Inflammatory macrophage treated with lipopolysaccharide for 4 hours (primary cell): ENCODE measurements around the gene SGK1.
"Not testable (repeated sequence)": the region's sequence is repeated elsewhere in the genome, so short reads cannot be mapped to it uniquely, and the experiment has no call there.

Experiments used
- DNase-seq: peaks from one replicate; pipeline ENCODE4 v3.0.0-alpha.2; 2020

SGK1 gene

DNA sequence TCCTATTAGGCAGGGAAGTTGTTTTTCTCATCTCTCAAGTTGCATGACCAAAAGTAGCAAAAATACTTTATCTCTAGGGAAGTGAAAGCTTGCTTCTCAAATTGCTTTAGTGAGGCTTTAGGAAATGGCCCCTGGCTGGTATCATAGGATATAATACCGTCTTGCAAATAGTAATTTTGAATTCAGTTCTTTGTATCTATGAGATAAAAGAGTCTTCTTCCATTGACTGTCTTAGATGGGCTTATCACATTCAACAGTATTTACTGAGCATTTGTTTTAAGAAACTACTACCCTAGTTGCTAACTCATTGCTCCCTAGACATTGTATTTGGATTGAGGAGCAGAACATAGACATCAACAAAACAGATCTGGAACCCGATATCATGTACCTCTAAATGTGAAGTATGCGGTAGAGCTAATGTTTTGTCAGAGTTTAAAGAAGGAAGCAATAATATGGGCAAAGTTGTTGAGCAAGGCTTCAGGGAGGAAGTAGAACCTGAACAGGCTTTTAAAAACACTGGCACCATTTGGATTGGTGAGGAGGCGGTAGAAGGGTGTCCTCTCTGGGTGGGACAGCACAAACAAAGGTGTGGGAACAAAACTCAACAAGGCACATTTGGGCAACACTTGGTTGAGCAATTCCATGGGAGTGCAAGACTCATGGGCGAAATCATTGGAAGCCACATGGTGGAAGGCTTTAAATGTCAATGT lies 101.5 kb downstream of the SGK1 start:
- DNase-seq = peak; percentile 81

DNA sequence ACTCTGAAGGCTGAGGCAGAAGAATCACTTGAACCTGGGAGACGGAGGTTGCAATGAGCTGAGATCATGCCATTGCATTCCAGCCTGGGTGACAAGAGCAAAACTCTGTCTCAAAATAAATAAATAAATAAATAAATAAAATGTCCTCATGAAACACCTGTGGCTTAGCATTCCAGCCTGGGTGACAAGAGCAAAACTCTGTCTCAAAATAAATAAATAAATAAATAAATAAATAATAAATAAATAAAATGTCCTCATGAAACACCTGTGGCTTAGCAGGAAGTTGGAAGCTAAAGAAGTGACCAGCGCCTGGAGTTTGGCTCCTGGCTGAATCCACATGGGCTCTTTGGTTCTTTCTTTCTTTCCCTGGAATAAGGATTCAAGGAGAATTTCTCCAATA lies 104.5 kb downstream of the SGK1 start:
- not testable (repeated sequence) for DNase-seq

DNA sequence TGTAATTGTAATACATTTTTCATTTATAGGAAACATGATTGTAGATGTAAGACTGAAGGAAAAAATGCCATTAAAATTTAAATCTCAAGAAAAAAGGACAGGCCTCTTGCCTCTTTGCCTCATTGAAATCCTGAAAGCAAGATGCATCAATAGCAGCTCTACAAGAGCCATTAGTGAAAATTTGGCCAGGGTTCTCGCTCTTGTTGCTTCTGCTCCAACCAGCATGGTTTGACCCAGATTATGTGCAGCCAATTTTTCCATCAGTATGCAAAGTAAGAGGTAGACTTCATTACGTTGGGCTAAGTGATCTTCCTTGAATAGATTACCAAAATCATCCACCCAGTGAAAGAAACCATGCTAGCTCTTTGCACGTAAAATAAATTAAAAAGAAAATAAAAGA lies 106.6 kb downstream of the SGK1 start:
- DNase-seq = no peak

DNA sequence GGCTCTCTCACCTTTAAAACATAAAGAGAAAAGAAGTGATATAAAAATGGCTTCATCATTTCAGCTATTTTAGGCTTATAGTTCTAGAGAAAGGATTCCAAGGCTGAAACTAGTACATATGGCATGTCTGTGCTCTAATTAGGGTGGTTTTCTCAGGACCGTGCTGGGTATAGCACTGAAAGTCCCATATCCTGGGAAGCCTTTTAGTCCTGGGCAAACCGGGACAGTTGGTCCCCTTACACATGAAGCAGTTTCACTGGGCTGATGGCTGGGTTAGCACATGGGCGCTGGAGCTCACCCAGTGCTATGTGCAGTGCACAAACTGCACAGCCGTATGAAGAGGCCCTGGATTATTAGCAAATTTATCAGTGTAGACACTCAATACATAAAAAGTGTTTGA lies 110.5 kb downstream of the SGK1 start:
- no peak for DNase-seq

DNA sequence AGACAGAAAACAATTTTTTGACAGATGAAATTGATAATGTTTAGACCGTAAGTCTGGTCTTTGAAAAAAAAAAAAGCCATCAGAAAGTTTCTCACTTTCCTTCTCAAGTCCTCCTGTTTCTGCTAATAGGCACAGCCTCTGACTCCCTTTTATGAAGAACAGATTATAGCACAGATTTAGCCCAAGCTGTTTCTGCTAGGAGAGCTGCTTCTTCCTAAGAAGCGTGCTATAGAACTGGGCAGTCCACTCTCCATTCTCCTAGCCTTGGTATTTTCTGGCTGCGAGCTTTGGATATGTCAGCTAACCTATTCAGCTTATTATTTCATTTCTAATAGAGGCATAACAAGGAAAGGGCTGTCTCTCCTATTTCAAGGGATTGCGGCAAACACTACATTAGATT lies 112.5 kb downstream of the SGK1 start:
- no peak for DNase-seq

DNA sequence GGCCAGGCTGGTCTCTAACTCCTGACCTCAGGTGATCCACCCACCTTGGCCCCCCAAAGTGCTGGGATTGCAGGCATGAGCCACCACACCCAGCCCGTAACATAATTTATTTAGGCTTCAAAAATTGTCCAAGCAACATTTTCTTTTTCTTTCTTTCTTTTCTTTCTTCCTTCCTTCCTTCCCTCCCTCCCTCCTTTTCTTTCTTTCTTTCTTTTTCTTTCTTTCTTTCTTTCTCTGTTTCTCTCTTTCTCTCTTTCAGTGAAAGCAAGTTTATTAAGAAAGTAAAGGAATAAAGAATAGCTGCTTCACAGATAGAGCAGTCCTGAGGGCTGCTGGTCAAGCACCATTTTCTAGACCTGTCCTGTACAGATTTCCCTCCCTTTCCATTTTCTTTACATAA lies 113.2 kb downstream of the SGK1 start:
- DNase-seq = not testable (repeated sequence)

DNA sequence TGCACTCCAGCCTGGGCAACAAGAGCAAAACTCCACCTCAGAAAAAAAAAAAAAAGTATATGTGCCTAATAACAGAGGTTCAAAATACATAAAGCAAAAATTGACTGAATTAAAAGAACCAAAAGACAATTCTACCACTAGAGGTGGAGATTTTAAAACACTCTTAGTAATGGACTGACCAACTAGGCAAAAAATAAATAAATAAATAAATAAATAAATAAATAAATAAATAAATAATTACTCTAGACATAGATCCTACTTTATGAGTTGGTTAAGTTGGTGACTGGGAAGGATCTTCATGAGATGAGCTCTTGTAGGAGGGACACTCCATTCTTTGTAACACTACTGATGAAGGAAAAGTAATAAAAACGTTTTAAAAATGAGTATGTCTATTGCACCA lies 113.9 kb downstream of the SGK1 start:
- DNase-seq = no peak

DNA sequence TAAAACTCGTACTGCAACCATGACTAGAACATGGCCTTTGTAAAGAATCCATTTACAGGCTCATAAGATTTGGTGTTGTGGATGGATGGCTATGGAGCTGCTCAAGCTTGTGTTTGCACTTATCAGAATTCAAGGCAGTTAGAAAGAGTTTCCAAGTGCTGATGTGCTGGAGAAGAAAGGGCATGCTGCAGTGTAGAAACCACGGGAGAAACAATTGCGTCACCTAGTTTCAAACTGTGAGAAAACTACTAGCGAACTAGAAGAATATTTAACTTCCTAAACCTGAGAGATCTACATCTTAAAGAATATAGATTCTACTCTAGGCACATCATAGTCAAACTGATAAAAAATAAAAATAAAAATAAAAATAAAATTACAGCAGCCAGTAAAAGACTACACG lies 116.2 kb downstream of the SGK1 start:
- peak; percentile 41 for DNase-seq

DNA sequence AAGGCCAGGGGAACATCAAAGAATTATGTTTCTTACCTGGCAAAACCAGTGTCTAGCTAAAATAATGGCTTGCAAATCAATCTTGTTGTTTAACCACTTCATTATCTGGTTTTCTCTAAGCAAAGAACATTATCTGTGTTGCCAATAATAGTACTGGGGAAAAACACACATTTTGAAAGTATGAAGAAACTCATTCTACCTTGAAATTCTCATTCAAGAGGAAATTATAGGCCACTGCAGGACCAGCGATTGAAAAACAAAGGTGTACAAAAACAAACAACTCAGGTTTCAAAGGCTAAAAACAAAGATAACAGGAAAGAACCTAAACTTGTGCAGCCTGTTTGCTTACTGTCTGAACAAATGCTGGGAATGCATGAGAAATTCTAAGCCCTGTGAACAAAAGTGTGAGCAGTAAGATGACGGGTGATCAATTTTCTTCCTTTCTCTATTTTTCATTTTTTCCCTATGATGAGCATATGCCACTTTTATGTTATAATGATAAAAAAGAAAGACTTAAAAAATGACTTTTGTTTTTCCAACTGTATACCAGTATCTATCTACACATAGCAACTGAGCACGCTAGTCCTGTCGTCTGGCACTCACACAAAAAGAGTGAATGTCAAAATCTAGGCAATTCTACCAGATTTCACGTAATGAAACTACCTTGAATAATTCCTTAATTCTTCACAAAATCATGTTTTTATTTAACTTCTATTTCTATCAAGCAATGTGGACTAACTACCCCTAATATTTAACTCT lies 117.9 kb downstream of the SGK1 start:
- no peak for DNase-seq

DNA sequence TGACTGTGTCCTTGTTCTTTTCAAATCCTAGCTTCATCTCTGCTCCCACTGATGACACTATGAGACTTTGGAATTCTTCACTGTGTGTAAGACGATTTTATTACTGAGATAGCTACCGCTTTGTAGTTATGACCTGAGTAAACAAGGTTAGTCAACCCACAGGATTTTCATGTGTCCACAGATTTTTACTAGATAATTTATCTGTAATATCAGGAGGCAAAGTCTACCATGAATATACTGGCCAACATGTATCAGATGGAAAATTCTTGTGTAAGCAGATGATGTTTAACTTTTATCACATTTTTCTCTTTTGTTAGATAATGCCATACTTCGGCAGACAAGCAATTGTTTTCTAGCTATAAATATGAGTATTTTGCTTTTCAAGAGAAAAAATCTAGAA lies 119.8 kb downstream of the SGK1 start:
- no peak for DNase-seq

DNA sequence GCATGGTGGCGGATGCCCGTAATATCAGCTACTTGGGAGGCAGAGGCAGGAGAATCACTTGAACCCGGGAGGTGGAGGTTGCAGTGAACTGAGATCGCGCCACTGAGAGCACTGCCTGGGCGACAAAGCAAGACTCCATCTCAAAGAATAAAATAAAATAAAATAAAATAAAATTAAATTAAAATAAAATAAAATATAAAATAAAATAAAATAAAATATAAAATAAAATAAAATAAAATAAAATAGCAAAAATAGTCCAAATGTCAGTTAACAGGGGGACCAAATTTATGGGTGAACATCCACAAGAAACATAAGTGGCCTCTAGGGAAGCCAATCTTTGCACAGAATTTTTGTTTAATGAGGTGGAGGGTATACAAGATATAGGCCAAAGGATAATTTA lies 120.2 kb downstream of the SGK1 start:
- DNase-seq = not testable (repeated sequence)

DNA sequence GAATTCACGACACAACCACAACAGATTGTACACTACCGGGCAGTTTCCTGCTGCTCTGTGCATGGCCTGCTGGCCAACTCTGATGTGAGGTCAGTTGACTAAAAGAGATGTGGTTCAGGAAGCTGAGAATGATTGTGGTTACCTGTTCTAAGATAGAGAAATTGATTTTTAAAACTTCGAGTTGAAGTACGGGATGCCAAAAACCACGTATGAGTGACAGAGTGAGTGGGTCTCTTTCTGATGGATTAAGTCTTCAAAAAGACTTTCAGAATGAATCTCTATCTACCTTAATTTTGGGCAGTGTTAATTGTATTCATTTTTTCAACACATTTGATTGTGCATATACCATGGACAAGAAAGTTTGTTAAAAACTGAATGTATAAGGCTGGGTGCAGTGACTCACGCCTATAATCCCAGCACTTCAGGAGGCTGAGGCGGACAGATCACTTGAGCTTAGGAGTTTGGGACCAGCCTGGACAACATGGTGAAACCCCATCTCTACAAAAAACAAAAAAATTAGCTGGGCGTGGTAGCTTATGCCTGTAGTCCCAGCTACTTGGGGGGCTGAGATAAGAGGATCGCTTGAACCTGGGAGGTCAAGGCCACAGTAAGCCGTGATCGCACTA lies 121.2 kb downstream of the SGK1 start:
- no peak for DNase-seq

DNA sequence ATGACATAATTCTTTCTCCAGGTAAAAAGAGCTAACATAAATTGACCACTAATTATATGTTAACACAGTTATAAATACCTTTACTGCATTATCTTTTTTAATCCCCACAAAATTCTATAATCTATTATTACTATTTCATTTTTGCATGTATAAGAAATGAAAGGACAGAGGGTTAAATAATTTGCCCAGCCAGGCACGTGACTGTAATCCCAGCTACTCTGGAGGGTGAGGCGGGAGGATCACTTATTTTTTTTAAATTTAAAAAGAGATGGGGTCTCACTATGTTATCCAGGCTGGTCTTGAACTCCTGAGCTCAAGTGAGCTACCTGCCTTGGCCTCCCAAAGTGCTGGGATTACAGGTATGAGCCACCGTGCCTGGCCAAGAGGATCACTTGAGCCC lies 121.9 kb downstream of the SGK1 start:
- DNase-seq = no peak

DNA sequence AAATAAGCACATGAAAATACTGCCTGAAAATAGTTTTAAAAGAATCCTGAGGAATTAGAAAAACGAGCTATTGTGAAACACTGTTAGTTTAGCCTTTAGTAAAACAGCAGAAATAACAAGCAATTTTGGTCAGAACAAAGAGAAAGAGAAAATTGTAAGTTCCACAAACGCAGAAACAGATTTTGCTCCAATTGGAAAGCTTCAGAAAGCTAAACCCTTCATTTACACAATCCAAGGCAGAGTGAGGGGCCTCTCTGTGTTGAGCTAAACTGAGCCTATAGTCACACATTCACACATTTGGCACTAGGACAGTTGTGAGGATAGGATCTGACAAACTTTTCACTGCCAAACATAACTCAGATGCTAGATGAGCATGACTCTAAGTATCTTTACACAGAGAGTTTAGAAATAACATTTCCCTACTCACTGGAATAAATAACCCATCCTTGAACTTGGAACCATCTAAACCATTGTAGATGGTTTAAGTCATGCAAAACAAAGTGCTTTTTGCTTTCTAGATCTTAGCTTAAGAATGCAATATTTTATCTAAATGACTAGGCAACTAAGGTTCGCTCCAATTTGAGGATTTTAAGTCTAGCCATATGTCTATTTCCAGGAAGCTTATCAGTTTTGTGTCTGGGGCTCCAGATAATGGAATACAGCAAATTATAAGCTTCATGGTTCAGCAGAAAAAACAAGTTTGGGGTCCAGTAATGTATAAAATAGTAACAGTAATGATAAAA lies 122.6 kb downstream of the SGK1 start:
- no peak for DNase-seq

DNA sequence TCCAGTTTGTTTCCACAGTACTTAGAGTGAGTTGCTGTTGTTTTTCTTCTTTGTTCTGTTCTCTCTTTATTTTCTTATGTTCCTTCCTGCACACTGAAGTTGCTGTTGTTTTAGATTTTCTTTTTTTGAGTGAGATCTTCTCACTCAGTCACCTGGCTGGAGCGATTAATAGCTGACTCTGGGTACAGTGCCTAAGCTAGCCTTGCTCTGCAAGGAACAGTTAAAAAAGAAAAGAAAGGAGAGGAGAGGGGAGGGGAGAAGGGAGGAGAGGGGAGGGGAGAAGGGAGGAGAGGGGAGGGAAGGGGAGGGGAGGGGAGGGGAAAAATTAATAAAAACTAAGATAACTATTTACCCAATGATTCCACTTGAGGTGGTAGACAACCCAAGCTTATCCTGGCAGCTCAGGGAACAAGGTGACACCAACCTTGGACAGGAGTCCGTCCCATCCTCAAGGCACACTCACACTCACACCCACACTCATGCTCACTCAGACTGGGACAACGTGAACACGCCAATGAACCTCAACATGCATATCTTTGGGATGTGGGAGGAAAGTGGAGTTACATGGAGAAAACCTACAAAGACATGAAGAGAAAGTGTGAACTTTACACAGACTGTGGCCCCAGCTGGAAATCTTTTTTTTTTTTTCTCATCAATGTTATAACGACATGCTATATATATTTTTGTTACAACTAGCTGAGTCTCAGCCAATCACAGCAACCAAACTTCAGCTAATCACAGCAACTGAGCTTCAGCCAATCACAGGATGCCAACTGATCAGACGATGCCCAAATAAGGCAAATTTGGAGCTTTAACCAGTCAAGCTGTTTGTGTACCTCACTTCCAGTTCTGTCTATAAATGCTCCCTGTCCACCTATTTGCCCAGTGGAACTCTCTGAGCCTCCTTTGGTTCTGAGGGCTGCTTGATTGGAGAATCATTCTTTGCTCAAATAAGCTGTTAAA lies 124.1 kb downstream of the SGK1 start:
- no peak for DNase-seq

DNA sequence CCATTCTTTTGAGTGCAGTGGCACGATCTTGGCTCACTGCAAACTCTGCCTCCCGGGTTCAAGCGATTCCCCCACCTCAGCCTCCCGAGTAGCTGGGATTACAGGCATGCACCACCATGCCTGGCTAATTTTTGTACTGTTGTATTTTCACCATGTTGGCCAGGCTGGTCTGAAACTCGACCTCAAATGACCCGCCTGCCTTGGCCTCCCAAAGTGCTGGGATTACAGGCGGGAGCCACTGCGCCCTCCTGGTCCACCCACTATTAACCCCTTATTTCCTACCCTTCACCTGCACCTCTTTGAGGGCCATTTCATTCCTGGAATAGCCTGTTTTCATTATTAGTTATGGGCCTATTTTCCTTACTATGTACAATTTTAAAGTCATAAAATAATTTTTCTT lies 125.3 kb downstream of the SGK1 start:
- DNase-seq = not testable (repeated sequence)

DNA sequence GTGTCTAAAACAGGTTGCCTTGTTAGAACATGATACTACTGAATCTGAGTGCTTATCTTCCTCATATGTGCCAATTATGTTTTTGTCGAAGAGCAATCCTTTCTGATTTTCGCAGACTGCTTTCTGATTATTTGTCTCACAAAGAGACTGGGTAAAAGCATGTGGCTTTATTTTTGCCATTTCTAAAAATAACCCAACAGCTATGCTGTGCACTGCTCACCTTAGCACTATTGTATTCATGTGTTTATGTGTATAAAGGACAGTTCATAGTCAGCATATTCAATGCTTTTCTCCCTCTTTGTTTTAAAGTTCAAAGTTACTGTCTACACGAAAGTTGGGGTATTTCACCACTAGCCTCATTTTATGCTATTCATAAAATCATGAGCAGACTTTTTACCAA lies 127.0 kb downstream of the SGK1 start:
- no peak for DNase-seq

DNA sequence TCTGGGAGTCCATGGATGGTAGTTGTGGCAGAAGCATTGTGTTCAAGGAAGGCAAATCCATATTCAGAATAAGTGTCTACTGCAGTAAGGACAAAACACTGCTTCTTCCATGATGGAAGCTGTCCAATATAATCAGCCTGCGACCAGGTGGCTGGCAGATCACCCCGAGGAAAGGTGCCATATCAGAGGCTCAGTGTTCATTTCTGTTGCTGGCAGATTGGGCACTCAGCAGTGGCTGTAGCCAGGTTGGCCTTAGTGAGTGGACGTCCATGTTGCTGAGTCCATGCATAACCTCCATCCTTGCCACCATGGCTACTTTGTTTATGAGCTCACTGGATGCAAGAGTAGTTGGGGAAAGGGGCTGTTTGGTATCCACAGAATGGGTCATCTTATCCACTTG lies 130.2 kb downstream of the SGK1 start:
- no peak for DNase-seq

DNA sequence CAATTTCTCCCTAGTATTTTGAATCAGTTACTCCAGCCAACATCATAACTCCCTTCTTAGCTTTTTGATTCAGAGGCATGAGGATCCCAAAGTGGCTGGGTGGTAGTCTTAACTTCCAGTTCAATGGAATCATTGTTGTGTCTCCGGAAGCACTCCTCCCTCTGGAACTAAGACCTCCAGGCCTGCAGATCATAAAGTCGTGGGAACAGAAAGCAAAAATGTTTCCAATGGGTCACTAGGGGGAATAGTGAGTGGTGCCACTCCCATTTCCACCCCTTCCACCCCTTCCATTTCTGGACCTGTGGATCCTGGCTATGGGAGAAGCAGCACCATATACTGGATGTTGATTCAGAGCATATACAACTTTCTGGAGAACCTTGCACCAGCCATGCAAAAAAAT lies 130.8 kb downstream of the SGK1 start:
- no peak for DNase-seq

DNA sequence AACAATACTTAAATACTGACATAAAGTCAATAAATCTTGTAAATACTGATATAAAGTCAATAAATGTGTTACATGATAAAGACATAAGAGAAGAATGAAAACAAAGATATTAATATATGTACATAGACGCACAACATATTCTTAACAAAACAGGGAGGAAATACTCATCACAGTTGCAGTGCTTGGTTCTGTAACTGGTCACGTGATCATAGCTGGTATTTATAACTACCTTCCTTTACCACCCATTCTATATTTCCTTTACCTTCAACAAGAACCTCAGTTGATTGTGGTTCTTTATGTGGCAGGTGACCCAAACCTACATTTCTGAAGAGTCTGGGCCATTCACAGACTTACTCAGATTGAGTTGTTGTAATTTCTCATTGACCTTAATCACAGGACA lies 131.6 kb downstream of the SGK1 start:
- DNase-seq = no peak

DNA sequence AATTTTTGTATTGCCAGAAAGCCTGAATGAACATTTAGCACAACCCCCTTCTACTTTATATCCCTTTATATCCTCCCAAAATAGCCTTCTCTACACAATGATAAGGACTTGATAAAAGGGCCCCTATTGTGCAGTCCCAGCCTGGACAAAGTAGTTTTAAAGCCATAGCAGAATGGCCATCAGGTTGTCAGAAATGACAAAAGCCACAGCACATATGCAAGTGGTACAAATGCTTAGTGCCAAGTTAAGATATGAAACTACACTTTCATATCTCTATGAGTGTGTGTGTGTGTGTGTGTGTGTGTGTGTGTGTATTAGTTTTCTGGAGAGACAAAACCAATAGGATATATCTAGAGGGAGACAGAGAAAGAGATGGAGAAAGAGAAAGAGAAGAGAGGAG lies 132.6 kb downstream of the SGK1 start:
- no peak for DNase-seq

DNA sequence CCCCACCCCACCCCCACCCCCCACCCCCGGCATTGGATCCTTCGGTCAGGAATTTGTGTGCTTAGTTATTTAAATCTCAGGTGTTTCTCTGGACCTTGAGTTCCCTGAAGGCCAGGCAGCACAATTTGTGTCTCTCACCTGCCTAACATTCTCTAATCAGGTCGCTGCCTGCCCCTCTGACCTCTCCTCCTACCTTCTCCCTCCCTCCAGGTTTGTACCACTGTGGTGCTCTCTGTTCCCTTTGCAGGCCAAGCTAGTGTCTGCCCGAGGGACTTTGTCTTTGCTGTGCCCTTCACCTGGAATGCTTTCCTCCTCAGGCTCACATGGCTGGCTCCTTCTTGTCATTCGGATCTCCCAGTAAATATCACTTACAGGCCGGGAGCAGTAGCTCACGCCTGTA lies 134.1 kb downstream of the SGK1 start:
- no peak for DNase-seq
